DMS79 treated with DMSO at 0.1 percent for 48 hours (cell line): ENCODE data around the gene GNE.
A peak's percentile ranks its signal among the peaks of the same experiment; 100 is the strongest.
"Not testable (repeated sequence)": the region's sequence is repeated elsewhere in the genome, so short reads cannot be mapped to it uniquely, and the experiment has no call there.

Experiments used
- DNase-seq: peaks from one replicate; lab custom pipeline; 2025; lab: John Stamatoyannopoulos, UW

The GNE gene

GRCh38 chr9:36258208-36258995 is at the start of gene GNE:
Gene GNE, minus strand, starts transcription at chr9:36258448. Its CDS starts 9,093 bp downstream, at chr9:36249355.
- peak; percentile 85 for DNase-seq

- no peak for DNase-seq
Observed at GRCh38 chr9:36306471-36307306, 48.4 kb upstream of the GNE start.

GRCh38 chr9:36304366-36304765 is 46.1 kb upstream of the GNE start:
- not testable (repeated sequence) for DNase-seq

- DNase-seq, result no peak
Observed at GRCh38 chr9:36301227-36301626, 43.0 kb upstream of the GNE start.

- DNase-seq, result no peak
Observed at GRCh38 chr9:36298566-36298965, 40.3 kb upstream of the GNE start.

GRCh38 chr9:36297798-36298197 is 39.5 kb upstream of the GNE start:
- no peak for DNase-seq

- not testable (repeated sequence) for DNase-seq
Observed at GRCh38 chr9:36294996-36295395, 36.7 kb upstream of the GNE start.

GRCh38 chr9:36293918-36294317 is 35.7 kb upstream of the GNE start:
- no peak for DNase-seq

- DNase-seq, result no peak
Observed at GRCh38 chr9:36293171-36293570, 34.9 kb upstream of the GNE start.

GRCh38 chr9:36292641-36293040 is 34.4 kb upstream of the GNE start:
- no peak for DNase-seq

- DNase-seq, result no peak
Observed at GRCh38 chr9:36290996-36291395, 32.7 kb upstream of the GNE start.

GRCh38 chr9:36289836-36290435 is 31.7 kb upstream of the GNE start:
- DNase-seq, result no peak

GRCh38 chr9:36288070-36288469 is 29.8 kb upstream of the GNE start:
- DNase-seq, result no peak

- DNase-seq, result no peak
Observed at GRCh38 chr9:36286388-36286787, 28.1 kb upstream of the GNE start.

GRCh38 chr9:36284226-36284625 is 26.0 kb upstream of the GNE start:
- DNase-seq, result no peak

GRCh38 chr9:36282275-36282674 is 24.0 kb upstream of the GNE start:
- no peak for DNase-seq

GRCh38 chr9:36280989-36281388 is 22.7 kb upstream of the GNE start:
- DNase-seq, result no peak

- no peak for DNase-seq
Observed at GRCh38 chr9:36278243-36278642, 20.0 kb upstream of the GNE start.

GRCh38 chr9:36276781-36277181 is 18.5 kb upstream of the GNE start:
- no peak for DNase-seq

GRCh38 chr9:36276254-36276653 is 18.0 kb upstream of the GNE start:
- no peak for DNase-seq

GRCh38 chr9:36275060-36275459 is 16.8 kb upstream of the GNE start:
- no peak for DNase-seq

- not testable (repeated sequence) for DNase-seq
Observed at GRCh38 chr9:36273354-36273753, 15.1 kb upstream of the GNE start.

GRCh38 chr9:36268007-36268427 is 9.8 kb upstream of the GNE start:
- no peak for DNase-seq
